ENCODE measurements around the gene MSLN.

DNA sequence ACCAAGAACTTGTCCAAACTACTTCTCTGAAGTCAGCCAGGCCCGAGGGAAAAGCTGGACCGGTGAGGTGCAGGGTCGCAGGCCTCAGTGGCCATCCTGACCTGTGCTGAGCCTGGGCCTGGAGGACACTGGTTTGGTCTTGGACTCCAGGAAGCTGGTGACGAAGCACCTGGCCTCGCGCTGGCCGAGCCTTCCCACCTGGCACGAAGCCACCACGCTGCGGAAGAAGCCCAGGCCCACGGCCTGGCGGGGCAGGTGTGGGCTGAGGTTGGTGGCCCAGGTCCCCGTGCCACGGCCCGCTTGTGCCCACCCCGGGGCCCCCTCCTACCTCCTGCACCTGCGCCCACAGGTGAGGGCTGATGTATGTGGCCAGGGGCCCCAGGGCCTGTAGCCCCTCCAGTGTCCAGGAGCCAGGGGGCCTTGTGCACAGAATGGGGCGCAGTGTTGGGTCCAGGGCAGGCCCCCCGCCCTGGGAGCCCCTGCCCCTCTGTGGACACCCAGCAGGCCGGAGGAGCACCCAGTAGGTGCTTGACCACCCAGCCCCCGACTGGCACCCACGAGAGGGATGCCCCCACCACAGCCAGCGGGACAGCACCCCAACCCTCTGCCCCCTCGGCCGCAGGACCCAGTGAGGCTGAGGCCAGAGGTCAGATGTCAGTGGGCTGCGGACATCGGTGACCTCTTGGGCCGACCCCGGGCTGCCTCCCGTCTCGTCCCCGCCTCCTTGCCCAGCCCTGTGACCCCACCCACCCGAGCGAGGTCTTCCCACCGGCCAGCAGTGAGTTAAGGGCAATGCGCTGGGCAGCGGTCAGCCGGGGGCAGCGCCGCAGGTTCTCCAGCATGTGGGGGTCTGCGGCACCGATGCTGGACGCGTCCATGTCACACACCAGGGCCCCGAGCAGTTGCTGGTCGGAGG lies 13.8 kb downstream of the MSLN start:
- TF ChIP-seq, protein P1, sequence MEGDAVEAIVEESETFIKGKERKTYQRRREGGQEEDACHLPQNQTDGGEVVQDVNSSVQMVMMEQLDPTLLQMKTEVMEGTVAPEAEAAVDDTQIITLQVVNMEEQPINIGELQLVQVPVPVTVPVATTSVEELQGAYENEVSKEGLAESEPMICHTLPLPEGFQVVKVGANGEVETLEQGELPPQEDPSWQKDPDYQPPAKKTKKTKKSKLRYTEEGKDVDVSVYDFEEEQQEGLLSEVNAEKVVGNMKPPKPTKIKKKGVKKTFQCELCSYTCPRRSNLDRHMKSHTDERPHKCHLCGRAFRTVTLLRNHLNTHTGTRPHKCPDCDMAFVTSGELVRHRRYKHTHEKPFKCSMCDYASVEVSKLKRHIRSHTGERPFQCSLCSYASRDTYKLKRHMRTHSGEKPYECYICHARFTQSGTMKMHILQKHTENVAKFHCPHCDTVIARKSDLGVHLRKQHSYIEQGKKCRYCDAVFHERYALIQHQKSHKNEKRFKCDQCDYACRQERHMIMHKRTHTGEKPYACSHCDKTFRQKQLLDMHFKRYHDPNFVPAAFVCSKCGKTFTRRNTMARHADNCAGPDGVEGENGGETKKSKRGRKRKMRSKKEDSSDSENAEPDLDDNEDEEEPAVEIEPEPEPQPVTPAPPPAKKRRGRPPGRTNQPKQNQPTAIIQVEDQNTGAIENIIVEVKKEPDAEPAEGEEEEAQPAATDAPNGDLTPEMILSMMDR (IDR thresholded peaks at IDR 0.05): no peak
- TF ChIP-seq, protein P2, sequence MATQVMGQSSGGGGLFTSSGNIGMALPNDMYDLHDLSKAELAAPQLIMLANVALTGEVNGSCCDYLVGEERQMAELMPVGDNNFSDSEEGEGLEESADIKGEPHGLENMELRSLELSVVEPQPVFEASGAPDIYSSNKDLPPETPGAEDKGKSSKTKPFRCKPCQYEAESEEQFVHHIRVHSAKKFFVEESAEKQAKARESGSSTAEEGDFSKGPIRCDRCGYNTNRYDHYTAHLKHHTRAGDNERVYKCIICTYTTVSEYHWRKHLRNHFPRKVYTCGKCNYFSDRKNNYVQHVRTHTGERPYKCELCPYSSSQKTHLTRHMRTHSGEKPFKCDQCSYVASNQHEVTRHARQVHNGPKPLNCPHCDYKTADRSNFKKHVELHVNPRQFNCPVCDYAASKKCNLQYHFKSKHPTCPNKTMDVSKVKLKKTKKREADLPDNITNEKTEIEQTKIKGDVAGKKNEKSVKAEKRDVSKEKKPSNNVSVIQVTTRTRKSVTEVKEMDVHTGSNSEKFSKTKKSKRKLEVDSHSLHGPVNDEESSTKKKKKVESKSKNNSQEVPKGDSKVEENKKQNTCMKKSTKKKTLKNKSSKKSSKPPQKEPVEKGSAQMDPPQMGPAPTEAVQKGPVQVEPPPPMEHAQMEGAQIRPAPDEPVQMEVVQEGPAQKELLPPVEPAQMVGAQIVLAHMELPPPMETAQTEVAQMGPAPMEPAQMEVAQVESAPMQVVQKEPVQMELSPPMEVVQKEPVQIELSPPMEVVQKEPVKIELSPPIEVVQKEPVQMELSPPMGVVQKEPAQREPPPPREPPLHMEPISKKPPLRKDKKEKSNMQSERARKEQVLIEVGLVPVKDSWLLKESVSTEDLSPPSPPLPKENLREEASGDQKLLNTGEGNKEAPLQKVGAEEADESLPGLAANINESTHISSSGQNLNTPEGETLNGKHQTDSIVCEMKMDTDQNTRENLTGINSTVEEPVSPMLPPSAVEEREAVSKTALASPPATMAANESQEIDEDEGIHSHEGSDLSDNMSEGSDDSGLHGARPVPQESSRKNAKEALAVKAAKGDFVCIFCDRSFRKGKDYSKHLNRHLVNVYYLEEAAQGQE (IDR thresholded peaks at IDR 0.05): no peak
- TF ChIP-seq POLR2A (IDR thresholded peaks at IDR 0.05; ENCODE audit: low read length) (no peak), JUN (IDR thresholded peaks at IDR 0.05) (no peak), POLR2AphosphoS2 (conservative IDR thresholded peaks at IDR 0.05; ENCODE audit: low read length) (no peak)
- TF ChIP-seq, protein P3, sequence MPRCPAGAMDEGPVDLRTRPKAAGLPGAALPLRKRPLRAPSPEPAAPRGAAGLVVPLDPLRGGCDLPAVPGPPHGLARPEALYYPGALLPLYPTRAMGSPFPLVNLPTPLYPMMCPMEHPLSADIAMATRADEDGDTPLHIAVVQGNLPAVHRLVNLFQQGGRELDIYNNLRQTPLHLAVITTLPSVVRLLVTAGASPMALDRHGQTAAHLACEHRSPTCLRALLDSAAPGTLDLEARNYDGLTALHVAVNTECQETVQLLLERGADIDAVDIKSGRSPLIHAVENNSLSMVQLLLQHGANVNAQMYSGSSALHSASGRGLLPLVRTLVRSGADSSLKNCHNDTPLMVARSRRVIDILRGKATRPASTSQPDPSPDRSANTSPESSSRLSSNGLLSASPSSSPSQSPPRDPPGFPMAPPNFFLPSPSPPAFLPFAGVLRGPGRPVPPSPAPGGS (IDR thresholded peaks at IDR 0.05): no peak
